ENCODE data around the gene FSTL4.

DNA sequence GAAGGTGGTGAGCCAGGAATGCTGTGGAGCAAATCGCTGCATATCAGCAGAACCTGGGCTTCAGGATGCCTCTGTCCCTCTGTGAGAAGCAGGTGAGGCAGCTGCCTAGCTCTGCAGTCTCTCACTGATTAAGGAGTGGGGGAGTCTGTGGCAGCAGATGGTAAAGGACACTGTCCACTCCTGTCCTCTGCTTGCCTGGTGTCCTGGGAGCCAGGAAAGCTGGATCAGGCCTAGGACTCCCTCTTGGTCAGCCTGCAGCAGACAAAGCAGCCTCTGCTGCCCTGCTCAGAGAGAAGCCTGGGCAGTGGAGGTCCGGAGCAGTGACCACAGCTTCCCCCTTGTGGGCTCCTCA is 345.8 kb downstream of the FSTL4 start:
- TF ChIP-seq, protein P1, sequence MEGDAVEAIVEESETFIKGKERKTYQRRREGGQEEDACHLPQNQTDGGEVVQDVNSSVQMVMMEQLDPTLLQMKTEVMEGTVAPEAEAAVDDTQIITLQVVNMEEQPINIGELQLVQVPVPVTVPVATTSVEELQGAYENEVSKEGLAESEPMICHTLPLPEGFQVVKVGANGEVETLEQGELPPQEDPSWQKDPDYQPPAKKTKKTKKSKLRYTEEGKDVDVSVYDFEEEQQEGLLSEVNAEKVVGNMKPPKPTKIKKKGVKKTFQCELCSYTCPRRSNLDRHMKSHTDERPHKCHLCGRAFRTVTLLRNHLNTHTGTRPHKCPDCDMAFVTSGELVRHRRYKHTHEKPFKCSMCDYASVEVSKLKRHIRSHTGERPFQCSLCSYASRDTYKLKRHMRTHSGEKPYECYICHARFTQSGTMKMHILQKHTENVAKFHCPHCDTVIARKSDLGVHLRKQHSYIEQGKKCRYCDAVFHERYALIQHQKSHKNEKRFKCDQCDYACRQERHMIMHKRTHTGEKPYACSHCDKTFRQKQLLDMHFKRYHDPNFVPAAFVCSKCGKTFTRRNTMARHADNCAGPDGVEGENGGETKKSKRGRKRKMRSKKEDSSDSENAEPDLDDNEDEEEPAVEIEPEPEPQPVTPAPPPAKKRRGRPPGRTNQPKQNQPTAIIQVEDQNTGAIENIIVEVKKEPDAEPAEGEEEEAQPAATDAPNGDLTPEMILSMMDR (IDR thresholded peaks at IDR 0.05) = no peak
- TF ChIP-seq POLR2A (IDR thresholded peaks at IDR 0.05) = no peak
